ENCODE data around the gene PIK3R6.

PIK3R6 gene, protein sequence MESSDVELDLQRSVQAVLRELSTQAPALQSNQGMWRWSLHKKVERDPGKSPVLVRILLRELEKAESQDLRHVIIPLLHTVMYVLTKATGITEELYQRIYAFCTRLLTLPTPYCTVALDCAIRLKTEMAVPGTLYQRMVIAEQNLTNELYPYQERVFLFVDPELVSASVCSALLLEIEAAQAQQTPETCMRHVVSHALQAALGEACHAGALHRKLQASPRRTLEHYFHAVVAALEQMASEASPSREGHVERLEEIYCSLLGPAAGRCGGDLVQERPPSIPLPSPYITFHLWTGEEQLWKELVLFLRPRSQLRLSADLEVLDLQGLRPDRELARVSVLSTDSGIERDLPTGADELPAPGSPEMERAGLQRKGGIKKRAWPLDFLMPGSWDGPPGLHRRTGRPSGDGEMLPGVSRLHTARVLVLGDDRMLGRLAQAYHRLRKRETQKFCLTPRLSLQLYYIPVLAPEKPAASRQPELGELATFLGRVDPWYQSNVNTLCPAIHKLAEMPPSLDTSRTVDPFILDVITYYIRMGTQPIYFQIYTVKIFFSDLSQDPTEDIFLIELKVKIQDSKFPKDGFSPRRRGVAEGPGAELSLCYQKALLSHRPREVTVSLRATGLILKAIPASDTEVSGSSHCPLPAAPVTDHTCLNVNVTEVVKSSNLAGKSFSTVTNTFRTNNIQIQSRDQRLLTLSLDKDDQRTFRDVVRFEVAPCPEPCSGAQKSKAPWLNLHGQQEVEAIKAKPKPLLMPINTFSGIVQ

DNA sequence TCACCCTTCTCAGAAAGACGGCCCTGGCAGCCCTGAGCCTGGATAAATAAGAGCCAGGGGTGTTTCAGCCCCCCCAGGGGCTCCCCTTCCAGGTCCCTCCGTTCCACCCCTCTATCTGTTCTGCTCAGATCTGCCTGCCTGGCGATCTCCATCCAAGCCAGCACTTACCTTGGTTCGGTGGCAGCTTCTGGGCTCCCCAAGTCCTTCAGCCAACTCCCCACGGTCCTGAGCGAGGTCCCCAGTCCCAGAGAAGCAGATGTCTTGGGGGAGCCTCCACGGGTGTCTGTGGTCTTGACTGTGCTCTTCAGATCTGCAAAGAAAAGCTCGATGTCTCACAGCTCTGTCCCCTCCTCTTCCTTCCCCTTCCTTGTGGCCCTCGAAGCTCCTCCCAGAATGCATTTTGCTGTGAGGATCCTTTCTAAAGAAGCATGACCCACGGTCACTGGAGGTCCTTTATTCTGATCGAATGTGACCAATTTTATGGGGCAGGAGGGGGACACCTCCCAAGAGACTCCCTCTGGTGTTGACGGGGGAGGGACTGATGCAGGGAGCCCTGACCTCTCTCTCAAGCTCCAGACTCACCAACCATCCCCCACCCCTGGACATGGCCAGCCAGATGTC lies at the start of gene PIK3R6:
Gene PIK3R6 (minus strand): TSS at position 314 of the 621 bp plus-strand sequence. CDS start 17,880 bp downstream, outside the sequence.
- no peak for DNase-seq (ENCODE audit: low read depth)
- H3K4me3 ChIP-seq (ENCODE audit: low read depth, low read length), result no peak within 1 kb of the TSS

DNA sequence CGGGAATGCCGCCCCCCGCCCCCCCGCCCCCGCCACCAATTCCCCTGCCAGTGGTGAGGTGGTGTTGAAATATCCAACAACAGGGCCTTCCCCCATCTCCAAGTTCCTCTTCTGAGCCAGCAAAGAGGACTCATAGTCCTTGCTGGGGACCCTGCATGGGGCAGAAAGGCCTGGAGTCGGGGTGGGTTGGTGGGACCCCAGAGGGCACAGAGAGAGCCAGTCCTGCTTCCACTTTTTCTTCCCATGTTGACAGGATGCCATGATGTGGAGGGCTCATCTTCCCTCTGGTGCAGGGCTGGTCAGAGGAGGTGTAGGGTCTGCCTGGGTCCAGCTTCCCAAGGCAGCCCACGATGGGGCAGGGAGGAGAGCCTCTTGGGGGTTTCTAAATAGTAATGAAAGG lies 49.0 kb upstream of the PIK3R6 start:
- H3K4me3 ChIP-seq (ENCODE audit: low read depth, low read length), result no peak overlapping the region
- DNase-seq (ENCODE audit: low read depth), result peak; percentile 69
- TF ChIP-seq, protein P1, sequence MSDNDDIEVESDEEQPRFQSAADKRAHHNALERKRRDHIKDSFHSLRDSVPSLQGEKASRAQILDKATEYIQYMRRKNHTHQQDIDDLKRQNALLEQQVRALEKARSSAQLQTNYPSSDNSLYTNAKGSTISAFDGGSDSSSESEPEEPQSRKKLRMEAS (IDR thresholded peaks at IDR 0.05; ENCODE audit: low read depth, low read length), result no peak
- TF ChIP-seq POLR2A (IDR thresholded peaks at IDR 0.05; ENCODE audit: extremely low read depth, insufficient read length) (no peak), MYC (IDR thresholded peaks at IDR 0.05; ENCODE audit: low read depth, low read length) (no peak)
- TF ChIP-seq, protein P2, sequence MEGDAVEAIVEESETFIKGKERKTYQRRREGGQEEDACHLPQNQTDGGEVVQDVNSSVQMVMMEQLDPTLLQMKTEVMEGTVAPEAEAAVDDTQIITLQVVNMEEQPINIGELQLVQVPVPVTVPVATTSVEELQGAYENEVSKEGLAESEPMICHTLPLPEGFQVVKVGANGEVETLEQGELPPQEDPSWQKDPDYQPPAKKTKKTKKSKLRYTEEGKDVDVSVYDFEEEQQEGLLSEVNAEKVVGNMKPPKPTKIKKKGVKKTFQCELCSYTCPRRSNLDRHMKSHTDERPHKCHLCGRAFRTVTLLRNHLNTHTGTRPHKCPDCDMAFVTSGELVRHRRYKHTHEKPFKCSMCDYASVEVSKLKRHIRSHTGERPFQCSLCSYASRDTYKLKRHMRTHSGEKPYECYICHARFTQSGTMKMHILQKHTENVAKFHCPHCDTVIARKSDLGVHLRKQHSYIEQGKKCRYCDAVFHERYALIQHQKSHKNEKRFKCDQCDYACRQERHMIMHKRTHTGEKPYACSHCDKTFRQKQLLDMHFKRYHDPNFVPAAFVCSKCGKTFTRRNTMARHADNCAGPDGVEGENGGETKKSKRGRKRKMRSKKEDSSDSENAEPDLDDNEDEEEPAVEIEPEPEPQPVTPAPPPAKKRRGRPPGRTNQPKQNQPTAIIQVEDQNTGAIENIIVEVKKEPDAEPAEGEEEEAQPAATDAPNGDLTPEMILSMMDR (IDR thresholded peaks at IDR 0.05; ENCODE audit: low read depth, low read length), result no peak

More for the DNA sequence above, at the start of gene PIK3R6:
- TF ChIP-seq POLR2A (IDR thresholded peaks at IDR 0.05; ENCODE audit: extremely low read depth, insufficient read length) (no peak), MYC (IDR thresholded peaks at IDR 0.05; ENCODE audit: low read depth, low read length) (no peak)
- TF ChIP-seq, protein P1 (IDR thresholded peaks at IDR 0.05; ENCODE audit: low read depth, low read length), result no peak
- TF ChIP-seq, protein P2 (IDR thresholded peaks at IDR 0.05; ENCODE audit: low read depth, low read length), result no peak

DNA sequence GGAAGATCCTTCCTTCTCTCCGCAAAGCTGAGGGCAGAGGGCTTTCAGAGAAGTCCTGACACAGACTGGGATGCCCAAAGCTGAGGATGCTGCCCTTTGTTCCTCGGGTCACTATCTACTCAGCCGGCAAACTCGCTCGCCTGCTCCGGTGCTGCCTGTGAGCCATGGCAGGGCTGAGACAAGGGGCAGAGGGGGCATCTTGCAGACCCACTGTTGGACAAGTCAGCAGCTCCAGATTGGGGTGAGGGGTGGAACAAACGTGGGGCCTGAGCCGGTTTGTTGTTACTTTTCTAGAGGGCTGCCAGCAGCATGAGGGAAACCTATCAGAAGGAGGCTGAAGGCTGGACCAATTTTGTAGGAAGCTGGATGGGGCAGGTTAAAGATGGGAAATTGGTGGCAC lies 47.1 kb upstream of the PIK3R6 start:
- no peak for DNase-seq (ENCODE audit: low read depth)
- no peak for TF ChIP-seq POLR2A (IDR thresholded peaks at IDR 0.05; ENCODE audit: extremely low read depth, insufficient read length)
- TF ChIP-seq, protein P2 (IDR thresholded peaks at IDR 0.05; ENCODE audit: low read depth, low read length), result no peak
- TF ChIP-seq, protein P1 (IDR thresholded peaks at IDR 0.05; ENCODE audit: low read depth, low read length), result no peak
- no peak for TF ChIP-seq MYC (IDR thresholded peaks at IDR 0.05; ENCODE audit: low read depth, low read length)
- no peak overlapping the region for H3K4me3 ChIP-seq (ENCODE audit: low read depth, low read length)

DNA sequence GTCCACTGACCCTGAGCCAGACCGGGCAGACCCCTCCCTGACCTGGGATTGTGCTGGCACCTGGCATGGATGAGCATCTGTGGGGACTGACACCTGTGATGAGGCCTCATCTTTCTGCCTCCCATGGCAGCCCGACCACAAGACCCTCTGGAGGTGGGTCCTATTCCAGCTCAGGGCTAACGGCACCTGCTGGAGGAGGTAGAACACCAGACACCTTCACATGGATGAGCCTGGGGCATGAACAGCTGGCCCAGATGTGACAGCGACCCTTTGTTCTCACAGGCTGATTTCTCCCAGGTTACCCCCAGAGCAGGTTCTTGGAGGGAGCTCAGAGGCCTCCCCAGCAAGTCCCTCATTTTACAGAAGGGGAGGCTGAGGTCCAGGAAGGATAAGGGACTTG lies 46.4 kb upstream of the PIK3R6 start:
- TF ChIP-seq, protein P2 (IDR thresholded peaks at IDR 0.05; ENCODE audit: low read depth, low read length), result no peak
- TF ChIP-seq MYC (IDR thresholded peaks at IDR 0.05; ENCODE audit: low read depth, low read length) (no peak), POLR2A (IDR thresholded peaks at IDR 0.05; ENCODE audit: extremely low read depth, insufficient read length) (no peak)
- TF ChIP-seq, protein P1 (IDR thresholded peaks at IDR 0.05; ENCODE audit: low read depth, low read length), result no peak
- no peak overlapping the region for H3K4me3 ChIP-seq (ENCODE audit: low read depth, low read length)
- DNase-seq (ENCODE audit: low read depth), result no peak

DNA sequence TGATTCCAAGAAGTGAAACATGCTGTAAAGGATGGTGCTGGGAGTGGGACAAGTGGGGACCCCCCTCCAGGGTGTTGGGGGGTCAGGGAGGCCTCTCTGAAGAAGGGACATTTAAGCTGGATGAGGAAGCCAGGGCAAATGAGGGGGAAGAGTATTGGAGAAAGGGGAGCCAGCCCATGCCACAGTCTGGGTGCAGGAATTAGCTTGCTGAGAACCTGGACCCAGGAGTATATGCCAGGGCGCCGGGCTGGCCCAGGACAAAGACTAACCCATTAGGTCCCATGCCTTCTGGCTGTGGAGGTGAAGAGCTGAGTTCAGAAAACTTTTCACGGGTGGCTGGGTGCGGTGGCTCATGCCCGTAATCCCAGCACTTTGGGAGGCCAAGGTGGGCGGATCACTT lies 45.6 kb upstream of the PIK3R6 start:
- H3K4me3 ChIP-seq (ENCODE audit: low read depth, low read length), result no peak overlapping the region
- TF ChIP-seq MYC (IDR thresholded peaks at IDR 0.05; ENCODE audit: low read depth, low read length) (no peak), POLR2A (IDR thresholded peaks at IDR 0.05; ENCODE audit: extremely low read depth, insufficient read length) (no peak)
- TF ChIP-seq, protein P2 (IDR thresholded peaks at IDR 0.05; ENCODE audit: low read depth, low read length), result no peak
- TF ChIP-seq, protein P1 (IDR thresholded peaks at IDR 0.05; ENCODE audit: low read depth, low read length), result no peak
- no peak for DNase-seq (ENCODE audit: low read depth)

All from NB4 (cell line).